GM12874 (cell line): ENCODE measurements around the gene RBP3.

Source experiments
- CTCF ChIP-seq: IDR thresholded peaks from 2 replicates; pipeline ENCODE4 v1.5.1; 2011; ENCODE audit warnings: low read depth, mild to moderate bottlenecking, control low read depth, low read length, moderate library complexity; ENCODE audit not compliant: insufficient read depth

Gene RBP3

GRCh38 chr10:47347303-47347675 is 874 bp upstream of the RBP3 start:
- TF ChIP-seq CTCF = no peak

- TF ChIP-seq CTCF = no peak
These were observed 703 bp downstream of the RBP3 start for GRCh38 chr10:47348661-47349470.

DNA sequence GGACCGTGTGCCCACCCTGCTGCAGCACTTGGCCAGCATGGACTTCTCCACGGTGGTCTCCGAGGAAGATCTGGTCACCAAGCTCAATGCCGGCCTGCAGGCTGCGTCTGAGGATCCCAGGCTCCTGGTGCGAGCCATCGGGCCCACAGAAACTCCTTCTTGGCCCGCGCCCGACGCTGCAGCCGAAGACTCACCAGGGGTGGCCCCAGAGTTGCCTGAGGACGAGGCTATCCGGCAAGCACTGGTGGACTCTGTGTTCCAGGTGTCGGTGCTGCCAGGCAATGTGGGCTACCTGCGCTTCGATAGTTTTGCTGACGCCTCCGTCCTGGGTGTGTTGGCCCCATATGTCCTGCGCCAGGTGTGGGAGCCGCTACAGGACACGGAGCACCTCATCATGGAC is 1.4 kb downstream of the RBP3 start:
- TF ChIP-seq CTCF = no peak

- no peak for TF ChIP-seq CTCF
These were observed 1.8 kb downstream of the RBP3 start for GRCh38 chr10:47349941-47350371.

DNA sequence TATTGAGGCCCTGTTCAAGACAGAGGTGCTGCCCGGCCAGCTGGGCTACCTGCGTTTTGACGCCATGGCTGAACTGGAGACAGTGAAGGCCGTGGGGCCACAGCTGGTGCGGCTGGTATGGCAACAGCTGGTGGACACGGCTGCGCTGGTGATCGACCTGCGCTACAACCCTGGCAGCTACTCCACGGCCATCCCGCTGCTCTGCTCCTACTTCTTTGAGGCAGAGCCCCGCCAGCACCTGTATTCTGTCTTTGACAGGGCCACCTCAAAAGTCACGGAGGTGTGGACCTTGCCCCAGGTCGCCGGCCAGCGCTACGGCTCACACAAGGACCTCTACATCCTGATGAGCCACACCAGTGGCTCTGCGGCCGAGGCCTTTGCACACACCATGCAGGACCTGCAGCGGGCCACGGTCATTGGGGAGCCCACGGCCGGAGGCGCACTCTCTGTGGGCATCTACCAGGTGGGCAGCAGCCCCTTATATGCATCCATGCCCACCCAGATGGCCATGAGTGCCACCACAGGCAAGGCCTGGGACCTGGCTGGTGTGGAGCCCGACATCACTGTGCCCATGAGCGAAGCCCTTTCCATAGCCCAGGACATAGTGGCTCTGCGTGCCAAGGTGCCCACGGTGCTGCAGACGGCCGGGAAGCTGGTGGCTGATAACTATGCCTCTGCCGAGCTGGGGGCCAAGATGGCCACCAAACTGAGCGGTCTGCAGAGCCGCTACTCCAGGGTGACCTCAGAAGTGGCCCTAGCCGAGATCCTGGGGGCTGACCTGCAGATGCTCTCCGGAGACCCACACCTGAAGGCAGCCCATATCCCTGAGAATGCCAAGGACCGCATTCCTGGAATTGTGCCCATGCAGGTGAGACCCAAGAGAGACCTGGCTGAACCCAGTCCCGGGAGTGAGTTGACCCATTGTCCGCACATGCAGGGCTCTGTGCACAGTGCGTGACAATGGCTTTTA is 2.8 kb downstream of the RBP3 start:
- TF ChIP-seq CTCF = no peak

DNA sequence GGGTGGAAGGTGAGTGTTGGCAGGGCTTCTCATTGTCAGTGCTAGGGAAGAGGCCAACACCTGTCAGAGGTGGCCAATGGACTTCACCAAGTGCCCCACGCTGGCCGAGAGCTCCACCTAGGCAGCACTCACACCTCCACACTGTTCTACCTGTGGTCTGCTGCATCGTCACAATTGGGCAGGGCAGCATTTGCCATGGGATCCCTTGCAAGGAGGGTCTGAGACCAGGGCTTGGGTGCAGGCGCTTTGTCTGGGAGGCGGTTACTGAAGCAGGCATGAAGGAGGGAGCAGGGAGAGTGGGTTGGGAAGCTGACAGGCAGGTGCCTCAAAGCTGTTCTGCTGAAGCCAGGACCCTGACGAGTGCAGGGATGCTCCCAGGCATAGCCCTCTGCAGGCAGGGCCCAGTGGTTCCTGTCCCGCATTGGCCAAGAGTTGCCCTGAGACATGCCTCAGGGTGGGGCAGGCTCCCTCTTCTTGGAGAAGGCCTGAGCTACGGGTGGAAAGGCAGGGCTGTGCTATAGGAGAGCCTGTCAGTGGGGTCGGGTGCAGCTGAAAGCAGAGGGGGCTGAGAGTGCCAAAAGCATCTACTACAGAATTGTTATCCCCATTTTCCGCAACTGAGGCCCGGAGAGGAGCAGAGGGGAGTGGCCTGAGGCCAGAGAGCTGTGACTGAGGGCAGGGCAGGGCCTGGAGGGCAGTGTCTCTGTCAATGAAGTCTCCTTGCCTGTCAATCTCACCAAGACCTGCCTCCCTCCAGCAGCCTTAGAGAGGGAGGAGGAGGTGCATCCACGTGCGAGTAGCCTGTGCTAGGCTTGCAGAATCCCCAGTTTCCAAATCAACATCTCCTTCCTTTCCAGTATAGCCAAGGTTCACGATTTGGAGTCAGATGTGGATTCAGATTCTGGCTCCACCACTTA is 4.0 kb downstream of the RBP3 start:
- no peak for TF ChIP-seq CTCF

DNA sequence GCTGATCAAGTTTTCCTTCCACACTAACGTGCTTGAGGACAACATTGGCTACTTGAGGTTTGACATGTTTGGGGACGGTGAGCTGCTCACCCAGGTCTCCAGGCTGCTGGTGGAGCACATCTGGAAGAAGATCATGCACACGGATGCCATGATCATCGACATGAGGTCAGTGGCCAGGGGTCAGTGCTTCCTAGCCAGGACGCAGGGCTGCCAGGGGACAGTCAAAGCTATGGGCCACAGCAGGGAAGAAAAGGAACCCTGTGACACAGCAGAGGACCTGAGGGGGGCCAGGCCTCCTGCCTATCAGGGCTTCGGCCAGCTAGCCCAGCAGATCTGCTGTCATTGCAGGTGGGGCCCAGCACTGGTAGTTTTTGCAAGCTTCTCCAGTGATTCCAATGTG is 5.2 kb downstream of the RBP3 start:
- TF ChIP-seq CTCF = no peak
